Lower leg skin (tissue), 4 donors: Measurements from ENCODE around the gene EDC3. TPM values are rescaled to one million over a fixed set of nuclear protein-coding genes. Genes with fewer than 3 reads are reported as not detected.
"Not testable (repeated sequence)": the region's sequence is repeated elsewhere in the genome, so short reads cannot be mapped to it uniquely, and the experiment has no call there.

Experiments used
- DNase-seq, 2 donors: peaks; one replicate each; pipeline ENCODE4 v3.0.0-alpha.2; 2019; ENCODE audit warnings: low spot score in 2 of 2
- H3K4me3 ChIP-seq: fragments of 200-600 bp; sonication (generic); 2 replicates; pipeline ENCODE4 v1.5.1; 2017; ENCODE audit warnings: mild to moderate bottlenecking, low read depth; ENCODE audit not compliant: poor library complexity, severe bottlenecking
- CTCF ChIP-seq, 3 donors: fragments of 450-650 bp; IDR thresholded peaks; one replicate each; pipeline ENCODE4 v1.5.1; 2016; ENCODE audit warnings: antibody characterized with exemption in 3 of 3, mild to moderate bottlenecking in 3 of 3, moderate library complexity in 2 of 3
- POLR2A ChIP-seq, 2 donors: fragments of 450-650 bp; IDR thresholded peaks; one replicate each; pipeline ENCODE4 v1.6.1; 2016 to 2017; ENCODE audit warnings: antibody characterized with exemption in 2 of 2, mild to moderate bottlenecking in 1 of 2, moderate library complexity in 1 of 2
- WGBS, 2 donors: methylation state at CpG; one replicate each; pipeline ENCODE4 v1.1.5; 2018; 5-methylcytosine and 5-hydroxymethylcytosine counted together
- intact Hi-C: fragments of 100-400 bp; cut with DNase I; formaldehyde crosslinking; loops from one replicate; pipeline ENCODE4 v1.15.0; 2023; ENCODE audit warnings: low total_unique reads
- total RNA-seq, 4 donors: library from RNA; depleted of rRNA; stranded (reverse); fragments of >200 nt; gene quantifications; one replicate each; pipeline ENCODE4 v1.1.0, GENCODE V29; 2016

EDC3 gene
- 10 to 100 TPM; 11.2 to 33.6 (median 17.6) TPM for total RNA-seq

GRCh38 chr15:74695597-74696397 lies at the start of gene EDC3:
Gene EDC3, minus strand, starts transcription at chr15:74696024. Its CDS starts 20,900 bp downstream, at chr15:74675124.
- TF ChIP-seq CTCF (IDR thresholded peaks at IDR 0.05): no peak
- no peak for TF ChIP-seq POLR2A (IDR thresholded peaks at IDR 0.05)
- peak within 1 kb of the TSS; percentile 89 for H3K4me3 ChIP-seq
- 1% methylated on average over 25 to 44 of the region's 46 CpGs for WGBS, 2 donors
- peak; percentile 81 to 96 for DNase-seq
- intact Hi-C loops: no loop called here

GRCh38 chr15:74742422-74742821 lies 46.6 kb upstream of the EDC3 start:
- DNase-seq: no peak
- WGBS, 2 donors: 94 to 95% methylated on average over 5 of the region's 5 CpGs
- no peak overlapping the region for H3K4me3 ChIP-seq
- intact Hi-C loops: no loop called here
- TF ChIP-seq POLR2A (IDR thresholded peaks at IDR 0.05): no peak

GRCh38 chr15:74738239-74738638 lies 42.4 kb upstream of the EDC3 start:
- intact Hi-C loops, H3K4me3 ChIP-seq, DNase-seq: not testable (repeated sequence)
- WGBS, 2 donors: 46 to 50% methylated on average over 5 of the region's 5 CpGs

GRCh38 chr15:74735305-74735704 lies 39.5 kb upstream of the EDC3 start:
- TF ChIP-seq POLR2A (IDR thresholded peaks at IDR 0.05): no peak
- TF ChIP-seq CTCF (IDR thresholded peaks at IDR 0.05): no peak
- intact Hi-C loops: no loop called here
- DNase-seq: no peak
- WGBS, 2 donors: 52 to 54% methylated on average over 3 of the region's 3 CpGs
- no peak overlapping the region for H3K4me3 ChIP-seq

- DNase-seq: peak in 1 of 2 donors; percentile 3
- no peak overlapping the region for H3K4me3 ChIP-seq
- WGBS, 2 donors: 89 to 93% methylated on average over 3 of the region's 3 CpGs
Observed at GRCh38 chr15:74733269-74733668, 37.4 kb upstream of the EDC3 start.

GRCh38 chr15:74732846-74733245 lies 37.0 kb upstream of the EDC3 start:
- peak in 1 of 2 donors; percentile 56 for DNase-seq
- H3K4me3 ChIP-seq: no peak overlapping the region
- intact Hi-C loops: no loop called here
- TF ChIP-seq POLR2A (IDR thresholded peaks at IDR 0.05): no peak
- WGBS, 2 donors: 82 to 87% methylated on average over 5 of the region's 5 CpGs

More at GRCh38 chr15:74733269-74733668, 37.4 kb upstream of the EDC3 start:
- intact Hi-C loops: no loop called here
- TF ChIP-seq POLR2A (IDR thresholded peaks at IDR 0.05) (no peak), CTCF (IDR thresholded peaks at IDR 0.05) (no peak)

- TF ChIP-seq POLR2A (IDR thresholded peaks at IDR 0.05) (no peak), CTCF (IDR thresholded peaks at IDR 0.05) (no peak)
- intact Hi-C loops: no loop called here
- 75 to 87% methylated on average over 7 of the region's 7 CpGs for WGBS, 2 donors
- DNase-seq: peak in 1 of 2 donors; percentile 34
- H3K4me3 ChIP-seq: no peak overlapping the region
Observed at GRCh38 chr15:74730619-74731316, 34.9 kb upstream of the EDC3 start.

GRCh38 chr15:74729372-74729771 lies 33.5 kb upstream of the EDC3 start:
- WGBS, 2 donors: 72 to 80% methylated on average over 6 of the region's 6 CpGs
- intact Hi-C loops, H3K4me3 ChIP-seq: not testable (repeated sequence)
- peak in 1 of 2 donors; percentile 7 for DNase-seq

- intact Hi-C loops, H3K4me3 ChIP-seq: not testable (repeated sequence)
- WGBS, 2 donors: 80 to 89% methylated on average over 10 to 16 of the region's 30 CpGs
Observed at GRCh38 chr15:74728699-74729098, 32.9 kb upstream of the EDC3 start.

More at GRCh38 chr15:74728699-74729098, 32.9 kb upstream of the EDC3 start:
- not testable (repeated sequence) for DNase-seq
